A549 treated with AZD9567 at 1 μM for 4 hours (cell line): Measurements from ENCODE around the gene MICAL3. TPM values are rescaled to one million over a fixed set of nuclear protein-coding genes. Genes with fewer than 3 reads are reported as not detected.

Experiments used
- total RNA-seq: library from RNA; stranded (reverse); fragments of 200-300 nt; extraction: Qiagen RNA extraction; gene quantifications from 5 replicates; pipeline ENCODE4 v1.2.3, GENCODE V29; 2022; ENCODE audit not compliant: insufficient read depth

Gene MICAL3
- 29.7 to 43.7 TPM (median 39.7 TPM) in 5 replicates for total RNA-seq

GRCh38 chr22:18024276-18024939, at the start of gene MICAL3:
MICAL3 (minus strand) TSS chr22:18024561; CDS start chr22:17906812, 117,749 bp downstream.

GRCh38 chr22:17774206-17774925, 250.0 kb downstream of the MICAL3 start, which contains the start of gene BID:
BID (minus strand) TSS chr22:17774469; CDS start chr22:17750116, 24,353 bp downstream.

Other genes starting within 250 kb of the MICAL3 start
- 8.2 to 11.1 TPM (median 10.7 TPM) in 5 replicates for gene PEX26, start 53.4 kb upstream of the MICAL3 start, total RNA-seq
- 0.57 to 0.71 TPM (median 0.68 TPM) in 4 of 5 replicates, not detected in the other for gene TUBA8, start 86.2 kb upstream of the MICAL3 start, total RNA-seq
- gene USP18, start 125.6 kb upstream of the MICAL3 start, total RNA-seq: 2.2 to 5.7 TPM (median 5.2 TPM) in 5 replicates